SIG-M5 treated with dmso at 0.1 percent for 504 hours (cell line): ENCODE data around the gene TMEM53.
"Not testable (repeated sequence)": the region's sequence is repeated elsewhere in the genome, so short reads cannot be mapped to it uniquely, and the experiment has no call there.

Experiments
- DNase-seq: peaks from one replicate; lab custom pipeline; 2025; ENCODE audit not compliant: unreplicated experiment; lab: John Stamatoyannopoulos, UW

TMEM53 gene

GRCh38 chr1:44673675-44674112 lies 587 bp downstream of the TMEM53 start:
- DNase-seq: no peak

- no peak for DNase-seq
Observed at GRCh38 chr1:44672961-44673674, 1.2 kb downstream of the TMEM53 start.

GRCh38 chr1:44672254-44672955 lies 1.9 kb downstream of the TMEM53 start:
- DNase-seq: peak; percentile 98

GRCh38 chr1:44670751-44671640 lies 3.3 kb downstream of the TMEM53 start:
- DNase-seq: no peak

GRCh38 chr1:44666719-44667118 lies 7.6 kb downstream of the TMEM53 start:
- not testable (repeated sequence) for DNase-seq

- no peak for DNase-seq
Observed at GRCh38 chr1:44664730-44665370, 9.4 kb downstream of the TMEM53 start.

- DNase-seq: no peak
Observed at GRCh38 chr1:44663417-44663816, 10.9 kb downstream of the TMEM53 start.

- no peak for DNase-seq
Observed at GRCh38 chr1:44662683-44663030, 11.6 kb downstream of the TMEM53 start.

GRCh38 chr1:44661781-44662682 lies 12.2 kb downstream of the TMEM53 start:
- no peak for DNase-seq

- no peak for DNase-seq
Observed at GRCh38 chr1:44660176-44660575, 14.1 kb downstream of the TMEM53 start.

GRCh38 chr1:44659566-44659965 lies 14.7 kb downstream of the TMEM53 start:
- no peak for DNase-seq

GRCh38 chr1:44655609-44656008 lies 18.7 kb downstream of the TMEM53 start:
- DNase-seq: peak; percentile 10

GRCh38 chr1:44654621-44655187 lies 19.6 kb downstream of the TMEM53 start:
- DNase-seq: no peak

- no peak for DNase-seq
Observed at GRCh38 chr1:44653107-44653964, 20.9 kb downstream of the TMEM53 start.

- peak; percentile 17 for DNase-seq
Observed at GRCh38 chr1:44652445-44653106, 21.7 kb downstream of the TMEM53 start.

GRCh38 chr1:44651069-44651468 lies 23.2 kb downstream of the TMEM53 start:
- DNase-seq: no peak

- DNase-seq: no peak
Observed at GRCh38 chr1:44650159-44650831, 24.0 kb downstream of the TMEM53 start.

- DNase-seq: no peak
Observed at GRCh38 chr1:44649788-44650158, 24.5 kb downstream of the TMEM53 start.
